Activated CD4-positive, CD25-positive, alpha-beta regulatory T cell treated with anti-CD3 and anti-CD28 coated beads, Interleukin-2, amount 50 U/mL, for 72 hours (primary cell): ENCODE results near the gene SPEN.

Experiments
- DNase-seq: peaks from one replicate; pipeline ENCODE4 v3.0.0; 2021

The SPEN gene

GRCh38 chr1:15949453-15950245 lies 102.1 kb downstream of the SPEN start:
- DNase-seq = peak; percentile 82

- DNase-seq = peak; percentile 52
Observed at GRCh38 chr1:15950302-15950701, 102.8 kb downstream of the SPEN start.

DNA sequence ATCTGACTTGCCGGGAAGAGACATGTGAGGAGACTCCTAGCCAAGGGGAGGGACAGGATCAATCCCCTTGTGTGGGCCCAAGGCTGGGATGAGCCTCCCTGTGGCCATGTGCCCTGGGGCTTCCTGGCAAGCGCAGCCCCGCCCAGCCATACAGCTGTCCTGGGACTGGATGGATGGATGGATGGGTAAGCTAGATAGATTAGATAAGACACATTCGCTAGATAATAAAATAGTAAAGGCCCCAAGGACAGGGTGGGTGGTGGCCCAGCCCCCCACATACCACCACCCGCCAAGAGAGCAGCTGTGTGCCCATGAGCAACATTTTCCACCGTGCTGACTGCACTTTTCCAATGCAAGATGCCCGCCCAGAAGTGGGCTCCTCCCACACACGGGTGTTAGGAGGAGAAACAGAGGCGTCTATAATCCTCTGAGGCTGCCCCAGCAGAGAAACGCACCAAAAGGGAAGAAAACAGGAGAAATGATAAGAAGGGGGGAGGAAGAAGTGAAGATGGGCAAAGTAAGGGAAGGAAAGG lies 103.3 kb downstream of the SPEN start:
- DNase-seq = no peak

GRCh38 chr1:15951341-15952153 lies 104.0 kb downstream of the SPEN start:
- no peak for DNase-seq

DNA sequence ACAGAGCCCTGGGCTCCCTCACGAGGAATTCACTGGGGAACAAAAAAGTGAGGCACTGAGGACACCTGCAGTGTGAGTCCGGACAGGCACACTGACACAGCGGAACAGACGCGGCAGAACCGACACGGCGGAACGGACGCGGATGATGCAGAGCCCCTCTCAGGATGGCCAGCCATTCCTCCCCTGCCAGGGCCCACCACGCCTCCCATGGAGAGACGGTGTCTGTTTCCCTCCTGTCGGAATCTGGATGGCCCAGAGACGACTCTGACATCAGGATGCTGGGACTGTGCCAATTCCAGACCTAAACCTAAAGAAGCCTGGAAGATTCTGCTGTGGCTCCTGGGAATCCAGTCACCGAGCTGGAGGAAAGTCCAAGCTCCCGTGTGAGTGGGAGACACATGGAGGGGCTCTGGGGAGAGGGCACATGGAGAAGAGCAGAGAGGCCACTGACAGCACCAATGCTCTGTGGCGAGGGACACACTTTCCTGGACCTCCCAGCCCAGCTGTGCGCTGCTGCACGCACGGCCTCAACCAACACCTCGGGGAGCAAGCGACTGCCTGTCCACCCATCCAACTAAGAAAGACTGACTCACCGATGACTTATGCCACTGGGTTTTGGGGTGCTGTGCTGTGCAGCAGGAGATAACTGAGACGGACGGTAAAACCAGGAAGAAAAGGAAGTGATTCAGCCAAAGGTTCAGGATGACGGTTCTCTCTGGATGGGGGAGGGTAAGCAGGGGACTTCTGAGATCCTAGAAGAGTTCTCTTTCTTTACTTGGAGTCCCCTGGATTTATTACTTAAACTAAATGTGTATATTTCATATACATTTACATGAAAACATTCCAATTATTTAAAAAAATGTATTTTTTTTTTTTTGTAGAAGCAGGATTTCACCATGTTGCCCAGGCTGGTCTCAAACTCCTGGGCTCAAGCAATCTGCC lies 105.1 kb downstream of the SPEN start:
- DNase-seq = no peak

GRCh38 chr1:15953294-15953771 lies 105.8 kb downstream of the SPEN start:
- DNase-seq = no peak

DNA sequence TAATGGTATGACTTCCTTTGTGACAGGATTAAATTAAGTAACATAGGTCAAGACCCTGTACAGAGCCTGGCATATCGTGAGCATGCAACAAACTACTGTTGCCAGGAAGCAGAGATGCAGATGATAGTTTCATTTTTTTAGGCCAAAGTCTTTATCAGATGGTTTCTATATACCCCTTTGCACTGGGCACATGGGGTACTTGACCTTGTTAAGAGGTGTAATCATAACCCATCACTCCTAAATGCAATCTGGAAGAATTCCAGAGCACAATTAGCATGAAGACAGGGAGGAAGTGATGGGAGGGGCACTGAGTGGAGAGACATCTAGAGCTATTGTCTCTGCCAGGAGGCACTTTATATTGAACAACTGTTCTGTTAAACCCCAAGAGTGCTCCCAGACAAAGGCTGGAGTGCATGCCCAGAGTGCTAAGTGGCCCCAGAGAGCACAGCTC lies 106.3 kb downstream of the SPEN start:
- no peak for DNase-seq

DNA sequence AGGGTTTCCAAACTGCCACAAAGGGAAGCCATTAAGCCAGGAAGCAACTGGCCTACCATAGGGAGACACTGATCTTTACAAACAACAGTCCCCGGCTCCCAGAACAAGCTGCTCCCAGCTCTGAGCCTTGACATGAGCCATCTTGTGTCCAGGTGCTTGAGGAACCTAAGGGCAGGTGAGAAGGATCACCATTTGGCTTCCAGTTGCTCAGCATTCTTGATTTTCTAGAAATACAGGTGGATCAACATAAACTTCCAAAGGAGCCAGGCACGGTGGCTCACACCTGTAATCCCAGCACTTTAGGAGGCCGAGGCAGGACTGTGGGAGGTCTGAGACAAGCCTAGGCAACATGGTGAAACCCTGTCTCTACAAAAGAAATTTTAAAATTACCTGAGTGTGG lies 106.8 kb downstream of the SPEN start:
- no peak for DNase-seq

DNA sequence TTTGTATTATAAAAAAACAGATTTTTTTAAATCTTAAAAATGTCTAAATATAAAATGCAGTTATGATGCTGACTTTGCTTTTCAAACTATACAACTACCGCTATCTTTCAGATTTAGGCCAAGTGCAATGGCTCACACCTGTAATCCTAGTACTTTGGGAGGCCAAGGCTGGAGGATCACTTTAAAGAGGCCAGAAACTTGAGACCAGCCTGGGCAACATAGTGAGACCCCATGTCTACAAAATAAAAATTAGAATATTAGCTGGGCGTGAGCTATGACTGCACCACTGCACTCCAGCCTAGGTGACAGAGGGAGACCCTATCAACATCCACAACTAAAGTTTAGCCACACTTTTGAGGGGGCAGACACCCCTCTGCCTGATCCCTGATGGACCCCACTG lies 108.0 kb downstream of the SPEN start:
- DNase-seq = no peak

DNA sequence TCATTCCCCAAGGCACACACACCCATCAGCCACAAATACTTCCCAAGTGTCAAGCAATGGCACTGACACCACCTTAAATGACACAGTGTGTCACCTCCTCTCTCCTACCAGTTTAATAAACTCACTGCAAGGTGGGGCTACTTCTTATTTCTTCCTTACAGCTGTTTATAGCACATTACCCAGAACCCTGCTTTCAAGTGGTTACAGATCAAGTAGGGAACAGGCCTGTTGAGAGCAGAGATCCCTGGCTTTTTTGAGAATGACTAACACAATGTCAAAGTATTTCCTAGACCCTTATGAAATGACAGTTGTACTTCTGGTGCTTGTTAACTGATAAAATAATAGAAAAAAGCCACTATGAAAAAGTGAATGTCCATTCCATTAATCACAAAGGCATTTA lies 108.6 kb downstream of the SPEN start:
- DNase-seq = no peak

- no peak for DNase-seq
Observed at GRCh38 chr1:15957221-15958095, 110.0 kb downstream of the SPEN start.

DNA sequence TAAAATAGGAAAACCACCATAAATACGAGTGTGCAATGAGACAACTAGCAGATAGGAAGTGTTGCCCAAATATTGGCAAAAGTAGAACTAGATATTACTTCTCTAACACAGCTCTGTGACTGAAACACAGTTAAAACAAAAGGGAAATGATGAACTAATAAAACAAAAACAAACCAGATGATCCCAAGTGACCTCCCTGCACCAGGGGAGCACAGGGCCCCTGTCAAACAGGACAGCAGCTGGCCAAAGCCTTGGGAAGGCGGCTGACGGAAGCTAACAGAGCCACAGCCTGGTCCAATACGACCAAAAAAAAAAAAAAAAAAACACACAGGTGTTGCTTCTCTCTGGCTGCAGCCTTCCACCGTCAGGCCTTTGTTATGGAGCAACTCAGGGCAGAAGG lies 110.6 kb downstream of the SPEN start:
- no peak for DNase-seq

GRCh38 chr1:15958793-15959192 lies 111.3 kb downstream of the SPEN start:
- no peak for DNase-seq

GRCh38 chr1:15959424-15959823 lies 111.9 kb downstream of the SPEN start:
- no peak for DNase-seq

GRCh38 chr1:15959827-15960446 lies 112.4 kb downstream of the SPEN start:
- DNase-seq = no peak

- DNase-seq = no peak
Observed at GRCh38 chr1:15960808-15961207, 113.3 kb downstream of the SPEN start.

GRCh38 chr1:15961492-15961891 lies 114.0 kb downstream of the SPEN start:
- DNase-seq = no peak

DNA sequence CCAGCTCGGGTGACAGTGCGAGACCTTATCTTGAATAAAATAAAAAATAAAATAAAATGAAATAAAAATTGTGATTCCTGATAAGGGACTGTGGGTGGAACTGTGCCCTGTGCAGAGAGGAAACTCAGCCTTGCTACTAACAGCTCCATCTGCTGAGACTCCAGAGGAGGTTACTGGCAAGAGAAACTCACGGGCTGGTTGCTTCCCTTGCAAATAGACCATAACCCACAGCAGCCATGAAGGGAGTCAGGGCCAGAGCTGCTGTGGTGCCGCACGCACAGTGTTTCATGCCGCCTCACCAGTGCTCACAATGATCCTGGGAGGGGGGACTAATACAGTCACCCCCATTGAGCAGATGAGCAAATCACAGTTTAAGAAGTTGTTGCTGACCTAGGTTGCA lies 114.7 kb downstream of the SPEN start:
- no peak for DNase-seq

DNA sequence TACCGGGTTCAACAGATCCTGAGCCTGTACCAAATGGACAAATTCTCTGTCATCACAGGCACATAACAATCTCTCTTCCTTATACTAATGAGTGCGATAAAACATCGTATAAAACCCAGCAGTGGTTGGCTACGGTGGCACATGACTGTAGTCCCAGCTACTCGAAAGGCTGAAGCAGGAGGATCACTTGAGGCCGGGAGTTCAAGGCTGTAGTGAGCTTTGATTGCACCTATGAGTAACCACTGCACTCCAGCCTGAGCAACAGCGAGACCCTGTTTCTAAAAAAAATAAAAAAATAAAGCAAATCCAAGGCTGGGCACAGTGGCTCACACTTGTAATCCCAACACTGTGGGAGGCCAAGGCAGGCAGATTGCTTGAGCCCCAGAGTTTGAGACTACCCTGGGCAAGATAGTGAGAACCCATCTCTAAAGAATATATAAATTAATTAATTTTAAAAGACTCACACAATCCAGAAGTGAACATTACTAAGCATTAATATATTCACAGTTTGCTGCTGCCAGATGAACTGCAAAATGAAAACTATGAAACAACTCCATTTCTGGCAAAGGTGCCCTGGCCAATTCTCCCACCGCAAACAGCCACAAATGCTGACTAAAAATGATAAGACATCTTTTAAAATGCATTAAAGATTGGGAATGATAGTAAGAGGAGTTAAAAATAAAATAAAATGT lies 115.3 kb downstream of the SPEN start:
- no peak for DNase-seq

GRCh38 chr1:15963363-15963967 lies 116.0 kb downstream of the SPEN start:
- no peak for DNase-seq
